H1 (cell line): ENCODE data around the gene UBE2F.

Experiments used
- ATF2 ChIP-seq: IDR thresholded peaks from 2 replicates; pipeline ENCODE4 v1.6.1; 2012; ENCODE audit warnings: low read length, inconsistent platforms
- CTCF ChIP-seq, 3 experiments: IDR thresholded peaks; 1 replicate in 2 of 3; 2 replicates in 1 of 3; pipeline versions ENCODE4 v1.5.1 to v1.6.1; 2011; ENCODE audit warnings: low read length in 3 of 3, mild to moderate bottlenecking in 3 of 3, inconsistent platforms in 2 of 3, low read depth in 1 of 3, moderate library complexity in 1 of 3; ENCODE audit not compliant: insufficient read depth in 1 of 3; ENCODE audit errors: control extremely low read depth in 1 of 3
- FOSL1 ChIP-seq: IDR thresholded peaks from 2 replicates; pipeline ENCODE4 v1.6.1; 2011; ENCODE audit warnings: mild to moderate bottlenecking, low read depth, low read length, moderate library complexity; ENCODE audit not compliant: insufficient read depth
- MAFK ChIP-seq: IDR thresholded peaks from 2 replicates; pipeline ENCODE4 v1.6.1; 2012; ENCODE audit warnings: low read depth, mild to moderate bottlenecking, improper control_type of control experiment, low read length
- RBBP5 ChIP-seq: IDR thresholded peaks from 2 replicates; pipeline ENCODE4 v1.7.1; 2012; ENCODE audit warnings: low read depth, mild to moderate bottlenecking, inconsistent platforms, low read length, moderate library complexity, borderline replicate concordance

- no peak for TF ChIP-seq CTCF (IDR thresholded peaks at IDR 0.05; ENCODE audit: control extremely low read depth in 1 of 3, insufficient read depth in 1 of 3, low read depth in 1 of 3, low read length in 3 of 3)
- TF ChIP-seq FOSL1: no peak
- no peak for TF ChIP-seq RBBP5
- no peak for TF ChIP-seq ATF2
- no peak for TF ChIP-seq MAFK
These were observed 47.2 kb upstream of the UBE2F start for GRCh38 chr2:237919593-237919992.
